ENCODE data around the gene CFLAR.
"Not testable (repeated sequence)": the region's sequence is repeated elsewhere in the genome, so short reads cannot be mapped to it uniquely, and the experiment has no call there.

Gene CFLAR

GRCh38 chr2:201149821-201150165 is 33.8 kb downstream of the CFLAR start:
- DNase-seq: not testable (repeated sequence)

GRCh38 chr2:201150454-201151020 is 34.6 kb downstream of the CFLAR start:
- DNase-seq: no peak

- DNase-seq: no peak
These were observed 35.4 kb downstream of the CFLAR start for GRCh38 chr2:201151127-201151981.

GRCh38 chr2:201152517-201152916 is 36.6 kb downstream of the CFLAR start:
- no peak for DNase-seq

GRCh38 chr2:201152999-201153815 is 37.2 kb downstream of the CFLAR start:
- DNase-seq: no peak

GRCh38 chr2:201154615-201155399 is 38.8 kb downstream of the CFLAR start:
- no peak for DNase-seq

- DNase-seq: no peak
These were observed 40.1 kb downstream of the CFLAR start for GRCh38 chr2:201156036-201156435.

- DNase-seq: no peak
These were observed 40.7 kb downstream of the CFLAR start for GRCh38 chr2:201156640-201157039.

GRCh38 chr2:201157694-201158093 is 41.7 kb downstream of the CFLAR start:
- no peak for DNase-seq

- DNase-seq: peak; percentile 15
These were observed 42.4 kb downstream of the CFLAR start for GRCh38 chr2:201158111-201158929.

GRCh38 chr2:201164166-201164565 is 48.2 kb downstream of the CFLAR start:
- no peak for DNase-seq

- no peak for DNase-seq
These were observed 51.6 kb downstream of the CFLAR start for GRCh38 chr2:201167546-201167945.

- not testable (repeated sequence) for DNase-seq
These were observed 52.5 kb downstream of the CFLAR start for GRCh38 chr2:201168496-201168895.

GRCh38 chr2:201171259-201171814 is 55.4 kb downstream of the CFLAR start:
- DNase-seq: no peak

GRCh38 chr2:201172279-201172678 is 56.3 kb downstream of the CFLAR start:
- DNase-seq: no peak

GRCh38 chr2:201174687-201175086 is 58.7 kb downstream of the CFLAR start:
- DNase-seq: no peak

GRCh38 chr2:201176081-201176481 is 60.1 kb downstream of the CFLAR start:
- DNase-seq: no peak

- DNase-seq: no peak
These were observed 64.0 kb downstream of the CFLAR start for GRCh38 chr2:201180010-201180409.

- DNase-seq: no peak
These were observed 66.8 kb downstream of the CFLAR start, which contains the start of gene CASP10 for GRCh38 chr2:201182650-201183364. Gene CASP10 (plus strand): TSS chr2:201183141. CDS start chr2:201185778, 2,637 bp downstream.

GRCh38 chr2:201183365-201183727 is 67.4 kb downstream of the CFLAR start:
- no peak for DNase-seq

- DNase-seq: not testable (repeated sequence)
These were observed 67.9 kb downstream of the CFLAR start for GRCh38 chr2:201183835-201184234.

Measured in effector CD8-positive, alpha-beta T cell (primary cell).